Measurements from ENCODE around the gene RAD51B.
"Not testable (repeated sequence)": the region's sequence is repeated elsewhere in the genome, so short reads cannot be mapped to it uniquely, and the experiment has no call there.

Gene RAD51B

DNA sequence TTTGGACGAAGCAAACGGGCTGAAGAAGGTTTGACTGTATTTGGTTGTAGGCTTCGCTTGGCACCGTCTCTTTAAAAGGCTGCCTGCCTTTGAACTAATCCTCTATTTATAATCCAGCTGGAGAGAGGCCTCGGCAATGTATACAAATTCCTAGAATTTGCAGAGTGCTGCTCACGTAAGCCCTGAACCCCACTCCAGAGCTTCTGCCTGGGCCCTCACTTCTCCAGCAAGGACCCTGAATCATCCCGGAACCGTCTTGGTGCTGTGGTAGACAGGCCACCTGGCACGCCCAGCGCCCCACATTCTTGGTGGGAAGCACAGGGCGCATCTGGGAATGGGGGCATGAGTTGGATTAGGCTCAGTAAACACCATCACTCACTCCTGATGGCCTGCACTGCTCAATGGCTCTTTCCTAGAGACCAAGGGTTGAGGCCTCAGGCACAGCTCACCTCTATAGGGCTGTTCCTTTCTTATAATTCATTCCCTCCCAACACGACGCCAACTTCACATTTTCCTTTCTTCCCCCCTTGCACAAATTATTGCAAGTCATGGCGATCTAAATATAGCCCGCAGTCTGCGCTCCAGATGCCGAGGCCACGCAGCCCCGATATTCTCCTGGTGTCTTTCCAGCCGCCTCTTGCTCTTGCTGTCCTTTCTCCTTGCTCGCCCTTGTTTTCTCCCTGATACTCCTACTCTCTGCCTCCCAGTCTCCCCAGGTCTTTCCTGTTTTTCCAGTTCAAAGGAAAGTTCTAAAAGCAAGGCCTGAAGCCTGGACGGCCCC lies 832.3 kb downstream of the RAD51B start:
- Histone ChIP-seq H3K27ac (peak overlapping the region in 16 of 21 experiments; percentile 6 to 74 (median 38)), H3K4me3 (no peak overlapping the region)

DNA sequence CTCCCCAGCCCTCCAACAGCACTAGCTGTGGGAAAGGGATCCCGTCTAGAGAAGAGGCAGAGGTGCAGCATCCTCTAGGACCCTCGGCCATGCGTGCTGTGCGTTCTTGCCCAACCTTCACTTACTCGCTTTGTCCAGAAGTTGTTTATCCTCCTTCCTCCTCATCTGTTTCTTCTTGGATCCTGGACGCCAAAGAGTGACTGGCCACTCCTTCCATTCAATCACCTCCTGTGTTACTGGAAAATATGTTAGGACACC lies 832.8 kb downstream of the RAD51B start:
- Histone ChIP-seq H3K4me3 (no peak overlapping the region), H3K27ac (peak overlapping the region in 13 of 21 experiments; percentile 6 to 74 (median 25))

DNA sequence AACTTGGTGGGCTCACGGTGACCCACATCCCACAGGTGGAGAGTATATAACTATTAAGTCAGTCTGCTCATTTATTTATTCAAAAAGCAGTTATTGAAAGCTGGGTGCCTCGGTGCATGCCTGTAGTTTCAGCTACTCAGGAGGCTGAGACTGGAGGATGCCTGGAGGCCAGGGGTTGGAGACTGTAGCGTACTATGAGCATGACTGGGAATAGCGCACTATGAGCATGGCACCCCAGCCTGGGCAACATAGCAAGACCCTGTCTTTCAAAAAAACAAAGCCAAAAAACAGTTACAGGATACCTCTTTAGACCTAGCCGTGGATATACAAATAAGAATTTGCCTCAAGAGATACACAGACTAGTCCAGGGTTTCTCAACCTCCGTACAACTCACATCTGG lies 833.5 kb downstream of the RAD51B start:
- H3K27ac ChIP-seq: peak overlapping the region in 1 of 21 experiments; percentile 55
- no peak overlapping the region for H3K4me3 ChIP-seq

GRCh38 chr14:68653804-68654203 lies 834.2 kb downstream of the RAD51B start:
- Histone ChIP-seq H3K27ac (peak overlapping the region in 4 of 21 experiments; percentile 20 to 55 (median 23)), H3K4me3 (no peak overlapping the region)

GRCh38 chr14:68654471-68654941 lies 834.9 kb downstream of the RAD51B start:
- Histone ChIP-seq H3K27ac (peak overlapping the region in 5 of 21 experiments; percentile 18 to 55 (median 22)), H3K4me3 (no peak overlapping the region)

- no peak overlapping the region for H3K4me3 ChIP-seq
- peak overlapping the region in 3 of 21 experiments; percentile 23 to 55 (median 39) for H3K27ac ChIP-seq
Measured at GRCh38 chr14:68655021-68655831, 835.6 kb downstream of the RAD51B start.

DNA sequence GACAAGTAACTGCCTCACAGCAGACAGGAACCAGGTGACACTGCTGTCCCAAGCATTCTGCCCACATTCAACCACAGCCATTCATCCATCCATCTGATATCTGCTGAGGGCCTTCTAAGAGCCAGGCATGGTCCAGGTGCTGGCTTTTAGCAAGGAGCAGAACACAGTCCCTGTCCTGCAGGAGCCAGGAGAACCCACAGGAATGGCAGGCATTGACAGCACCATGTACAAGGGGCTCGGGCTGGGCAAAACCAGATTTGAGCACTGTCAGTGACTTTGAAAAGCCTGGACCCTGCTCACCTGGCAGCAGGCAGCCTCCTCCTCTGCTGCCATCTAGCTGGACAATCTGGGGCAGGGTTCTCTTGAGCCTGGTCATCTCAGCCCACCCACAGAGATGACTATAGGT lies 836.3 kb downstream of the RAD51B start:
- H3K27ac ChIP-seq: peak overlapping the region in 2 of 21 experiments; percentile 39 to 55

GRCh38 chr14:68656452-68656851 lies 836.9 kb downstream of the RAD51B start:
- peak overlapping the region in 2 of 21 experiments; percentile 39 to 55 for H3K27ac ChIP-seq
- no peak overlapping the region for H3K4me3 ChIP-seq

More for the DNA sequence above, 836.3 kb downstream of the RAD51B start:
- no peak overlapping the region for H3K4me3 ChIP-seq

DNA sequence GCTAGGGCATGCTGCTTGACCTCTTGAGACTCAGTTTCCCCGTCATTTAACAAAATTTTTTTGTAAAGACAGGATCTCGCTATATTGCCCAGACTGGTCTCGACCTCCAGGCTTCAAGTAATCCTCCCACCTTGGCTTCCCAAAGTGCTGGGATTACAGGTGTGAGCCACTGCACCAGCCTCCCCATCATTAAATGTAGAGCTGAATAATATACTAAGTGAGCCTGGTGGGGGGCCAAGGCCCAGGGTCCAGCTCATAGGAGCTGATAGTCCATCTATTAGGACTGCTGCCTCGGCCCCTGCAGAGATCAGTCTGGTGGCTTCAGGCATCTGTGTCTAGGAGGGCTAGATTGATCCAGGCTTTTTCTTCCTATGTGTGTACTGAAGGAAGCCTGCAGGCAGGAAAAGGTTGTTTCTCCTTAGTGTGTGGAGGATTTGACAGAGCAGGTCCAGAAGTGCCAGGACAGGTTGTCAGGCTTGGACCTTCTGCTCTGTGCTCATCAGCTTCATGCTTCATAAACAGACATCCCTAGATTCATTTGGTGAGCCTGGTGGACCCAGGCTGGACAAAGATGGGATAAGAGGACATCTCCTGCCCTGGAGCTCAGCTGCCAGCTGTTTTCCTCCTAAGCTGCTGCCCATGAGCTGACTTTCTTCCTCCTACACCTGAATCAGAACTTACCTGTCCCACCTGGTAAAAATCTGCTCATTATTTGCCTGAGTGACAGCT lies 837.9 kb downstream of the RAD51B start:
- no peak overlapping the region for H3K4me3 ChIP-seq
- peak overlapping the region in 2 of 21 experiments; percentile 9 to 14 for H3K27ac ChIP-seq

DNA sequence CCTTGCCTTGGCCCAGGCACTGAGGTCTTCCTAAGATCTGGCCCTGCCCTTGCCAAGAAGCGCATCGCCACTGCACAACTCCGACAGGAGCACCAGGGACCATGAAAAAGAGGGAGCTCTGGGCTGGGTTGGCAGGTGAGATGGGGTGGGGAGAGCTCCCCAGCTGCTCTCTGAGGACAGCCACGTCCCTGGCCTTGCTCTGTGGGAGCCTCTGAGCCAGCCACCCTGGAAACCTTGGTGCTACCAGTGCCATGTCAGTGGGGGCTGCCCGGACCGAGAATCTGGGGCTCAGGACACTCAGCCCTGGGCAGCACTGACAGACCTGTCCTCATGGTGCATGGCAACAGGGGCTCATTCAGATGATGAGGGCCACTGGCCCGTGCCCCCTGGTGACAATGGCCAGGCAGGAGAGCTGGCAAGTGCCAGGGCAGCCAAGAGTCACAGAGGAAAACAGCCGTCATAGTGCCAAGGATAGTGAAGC lies 838.5 kb downstream of the RAD51B start:
- H3K27ac ChIP-seq: peak overlapping the region in 5 of 21 experiments; percentile 9 to 74 (median 41)

DNA sequence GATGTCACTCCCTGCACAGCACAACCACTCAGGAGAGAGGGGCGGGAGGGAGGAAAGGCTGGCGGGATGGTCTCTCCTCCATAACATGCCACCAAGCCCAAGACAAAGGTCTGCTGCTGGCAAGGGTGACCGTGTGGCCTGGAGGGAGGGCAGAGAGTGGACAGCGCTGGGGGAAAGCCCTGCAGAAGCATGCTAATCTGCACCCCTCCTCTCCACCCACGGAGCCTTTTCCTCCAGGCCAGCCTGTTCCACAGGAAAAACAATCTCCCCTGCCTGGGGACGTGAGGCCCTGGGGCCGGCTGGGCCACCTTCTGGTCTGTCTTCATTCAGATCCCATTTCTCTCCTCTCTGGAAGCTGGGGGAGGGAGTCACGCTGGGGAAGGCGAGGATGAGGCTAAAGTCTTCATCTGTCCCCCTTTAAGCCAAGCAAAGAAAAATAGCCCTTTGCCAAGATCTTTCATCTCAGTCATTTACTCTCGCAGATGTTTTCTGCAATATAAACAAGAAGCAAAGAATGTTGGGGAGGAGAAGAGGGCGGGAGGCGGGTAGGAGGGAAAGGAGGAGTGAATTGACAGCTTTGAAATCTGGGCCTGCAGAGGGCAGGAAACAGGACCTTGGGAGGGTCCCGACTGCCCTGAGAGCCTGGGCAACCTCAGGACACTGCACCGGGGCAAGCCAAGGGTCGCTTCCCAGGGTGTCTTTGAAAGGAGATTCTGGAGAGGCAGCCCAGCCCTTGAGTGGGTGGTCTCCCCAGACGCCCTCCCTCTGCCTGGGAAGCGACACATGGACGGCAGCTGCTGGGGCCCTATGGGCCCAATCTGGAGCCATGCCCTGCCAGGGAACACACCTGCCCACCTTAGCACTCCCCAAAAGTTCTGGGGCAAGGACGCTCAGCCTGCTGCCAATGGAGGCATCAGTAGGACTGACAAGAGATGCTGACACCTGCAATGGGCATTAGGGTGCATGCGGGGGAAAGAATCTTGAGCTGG lies 839.7 kb downstream of the RAD51B start:
- peak overlapping the region in 17 of 21 experiments; percentile 16 to 74 (median 44) for H3K27ac ChIP-seq
- H3K4me3 ChIP-seq: no peak overlapping the region

More for the DNA sequence above, 838.5 kb downstream of the RAD51B start:
- no peak overlapping the region for H3K4me3 ChIP-seq

GRCh38 chr14:68660495-68660894 lies 840.9 kb downstream of the RAD51B start:
- peak overlapping the region in 3 of 21 experiments; percentile 0 to 74 (median 43) for H3K27ac ChIP-seq
- no peak overlapping the region for H3K4me3 ChIP-seq

GRCh38 chr14:68661226-68662225 lies 841.9 kb downstream of the RAD51B start:
- H3K4me3 ChIP-seq: no peak overlapping the region
- peak overlapping the region in 4 of 21 experiments; percentile 0 to 74 (median 36) for H3K27ac ChIP-seq

DNA sequence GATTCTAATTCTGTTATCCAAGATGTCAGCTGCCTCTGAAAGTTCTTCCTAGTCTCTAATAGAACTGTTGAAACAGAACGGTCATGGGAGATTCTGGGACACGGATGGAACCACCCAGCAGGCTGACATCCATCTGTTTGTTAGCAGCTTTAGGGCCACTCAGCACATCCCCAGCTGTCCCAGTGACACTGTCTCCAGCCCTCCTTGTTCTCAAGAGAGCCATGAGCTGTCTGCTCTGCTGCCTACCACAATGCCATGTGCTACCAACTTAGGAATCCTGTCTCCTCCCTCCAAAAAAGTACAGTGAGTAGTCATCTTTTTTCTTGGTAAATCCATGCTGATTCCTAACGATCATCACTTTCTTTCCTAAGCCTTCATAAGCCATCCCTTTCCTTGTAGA lies 842.8 kb downstream of the RAD51B start:
- Histone ChIP-seq H3K27ac (peak overlapping the region in 13 of 21 experiments; percentile 19 to 79 (median 54)), H3K4me3 (no peak overlapping the region)

DNA sequence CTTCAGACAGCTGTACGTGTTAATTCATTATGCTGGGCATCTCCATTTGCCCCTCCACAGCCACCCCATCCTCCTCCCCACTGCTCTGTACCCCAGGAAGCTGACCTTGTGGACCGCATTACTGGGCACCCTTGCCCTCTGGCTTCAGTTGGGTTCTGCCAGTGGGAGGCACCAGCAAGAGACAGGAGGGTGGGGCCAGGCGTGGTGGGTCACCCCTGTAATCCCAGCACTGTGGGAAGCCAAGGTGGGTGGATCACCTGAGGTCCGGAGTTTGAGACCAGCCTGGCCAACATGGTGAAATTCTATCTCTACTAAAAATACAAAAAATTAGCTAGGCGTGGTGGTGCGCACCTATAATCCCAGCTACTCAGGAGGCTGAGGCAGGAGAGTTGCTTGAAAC lies 843.2 kb downstream of the RAD51B start:
- H3K27ac ChIP-seq: peak overlapping the region in 16 of 21 experiments; percentile 19 to 79 (median 49)
- not testable (repeated sequence) for H3K4me3 ChIP-seq

DNA sequence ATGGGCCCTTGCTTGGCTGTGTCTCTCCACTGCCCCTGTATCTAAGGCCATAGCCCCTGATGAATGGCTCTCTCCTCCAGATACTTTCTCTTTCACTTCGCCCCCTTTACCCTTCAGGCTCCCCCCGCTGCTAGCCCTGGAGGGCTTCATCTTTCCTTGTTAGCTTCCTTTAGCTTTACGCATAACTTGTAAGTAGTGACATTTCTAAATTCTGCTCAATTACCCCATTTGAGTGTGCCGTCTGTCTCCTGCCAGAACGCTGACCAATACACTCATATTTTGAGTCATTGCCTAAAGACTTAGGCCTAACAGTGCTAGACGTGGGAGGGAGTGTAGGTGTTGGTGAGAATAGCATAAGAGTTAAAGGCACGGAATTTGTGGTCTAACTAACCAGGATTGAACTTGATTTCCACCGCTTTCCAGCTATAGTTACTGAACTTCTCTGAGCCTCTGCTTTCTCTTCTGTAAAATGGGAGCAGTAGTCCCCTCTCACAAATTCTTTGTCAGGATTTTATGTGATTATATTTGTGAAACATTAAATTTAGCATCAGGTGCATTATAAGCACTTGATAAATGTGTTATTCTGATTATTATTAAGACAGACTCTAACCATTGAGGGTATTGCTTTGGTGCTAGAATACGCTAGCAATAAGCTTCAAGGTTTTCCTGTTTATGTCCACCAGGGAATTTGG lies 844.0 kb downstream of the RAD51B start:
- Histone ChIP-seq H3K4me3 (peak overlapping the region in 1 of 7 experiments; percentile 13), H3K27ac (peak overlapping the region in 13 of 21 experiments; percentile 19 to 79 (median 54))

All from skin epidermis (tissue), 12 donors.